Measurements from ENCODE around the gene PTPN5.

GRCh38 chr11:18741783-18742182, 49.8 kb downstream of the PTPN5 start:
- TF ChIP-seq, protein P1, sequence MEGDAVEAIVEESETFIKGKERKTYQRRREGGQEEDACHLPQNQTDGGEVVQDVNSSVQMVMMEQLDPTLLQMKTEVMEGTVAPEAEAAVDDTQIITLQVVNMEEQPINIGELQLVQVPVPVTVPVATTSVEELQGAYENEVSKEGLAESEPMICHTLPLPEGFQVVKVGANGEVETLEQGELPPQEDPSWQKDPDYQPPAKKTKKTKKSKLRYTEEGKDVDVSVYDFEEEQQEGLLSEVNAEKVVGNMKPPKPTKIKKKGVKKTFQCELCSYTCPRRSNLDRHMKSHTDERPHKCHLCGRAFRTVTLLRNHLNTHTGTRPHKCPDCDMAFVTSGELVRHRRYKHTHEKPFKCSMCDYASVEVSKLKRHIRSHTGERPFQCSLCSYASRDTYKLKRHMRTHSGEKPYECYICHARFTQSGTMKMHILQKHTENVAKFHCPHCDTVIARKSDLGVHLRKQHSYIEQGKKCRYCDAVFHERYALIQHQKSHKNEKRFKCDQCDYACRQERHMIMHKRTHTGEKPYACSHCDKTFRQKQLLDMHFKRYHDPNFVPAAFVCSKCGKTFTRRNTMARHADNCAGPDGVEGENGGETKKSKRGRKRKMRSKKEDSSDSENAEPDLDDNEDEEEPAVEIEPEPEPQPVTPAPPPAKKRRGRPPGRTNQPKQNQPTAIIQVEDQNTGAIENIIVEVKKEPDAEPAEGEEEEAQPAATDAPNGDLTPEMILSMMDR (IDR thresholded peaks at IDR 0.05), result no peak
- TF ChIP-seq TCF7L2 (IDR thresholded peaks at IDR 0.05; ENCODE audit: low read depth, low read length), result no peak
